Fibroblast of skin of right quadriceps (primary cell): ENCODE data around the gene GRIN3A.

Experiments used
- DNase-seq: peaks from one replicate; pipeline ENCODE4 v3.0.0-alpha.2; 2013

Gene GRIN3A

GRCh38 chr9:101702257-101702656 is 36.2 kb downstream of the GRIN3A start:
- DNase-seq, result no peak

- no peak for DNase-seq
These were observed 44.7 kb downstream of the GRIN3A start for GRCh38 chr9:101693546-101694336.

- DNase-seq, result peak; percentile 9
These were observed 46.8 kb downstream of the GRIN3A start for GRCh38 chr9:101691657-101692056.

- no peak for DNase-seq
These were observed 49.4 kb downstream of the GRIN3A start for GRCh38 chr9:101689039-101689438.

- no peak for DNase-seq
These were observed 53.8 kb downstream of the GRIN3A start for GRCh38 chr9:101684665-101685064.

GRCh38 chr9:101683236-101683635 is 55.2 kb downstream of the GRIN3A start:
- DNase-seq, result no peak

- DNase-seq, result no peak
These were observed 60.6 kb downstream of the GRIN3A start for GRCh38 chr9:101677861-101678260.

- DNase-seq, result no peak
These were observed 63.1 kb downstream of the GRIN3A start for GRCh38 chr9:101675341-101675740.

- no peak for DNase-seq
These were observed 64.3 kb downstream of the GRIN3A start for GRCh38 chr9:101674165-101674564.

- no peak for DNase-seq
These were observed 64.8 kb downstream of the GRIN3A start for GRCh38 chr9:101673642-101674041.

GRCh38 chr9:101671567-101671966 is 66.9 kb downstream of the GRIN3A start:
- no peak for DNase-seq

- no peak for DNase-seq
These were observed 70.0 kb downstream of the GRIN3A start for GRCh38 chr9:101668421-101668820.

GRCh38 chr9:101664453-101664852 is 74.0 kb downstream of the GRIN3A start:
- no peak for DNase-seq

GRCh38 chr9:101652601-101653175 is 85.8 kb downstream of the GRIN3A start:
- peak; percentile 37 for DNase-seq

GRCh38 chr9:101650142-101650541 is 88.3 kb downstream of the GRIN3A start:
- DNase-seq, result no peak

GRCh38 chr9:101648493-101648892 is 90.0 kb downstream of the GRIN3A start:
- no peak for DNase-seq

GRCh38 chr9:101639785-101640665 is 98.4 kb downstream of the GRIN3A start:
- DNase-seq, result no peak

GRCh38 chr9:101639311-101639710 is 99.1 kb downstream of the GRIN3A start:
- peak; percentile 14 for DNase-seq

GRCh38 chr9:101636247-101636646 is 102.2 kb downstream of the GRIN3A start:
- no peak for DNase-seq

GRCh38 chr9:101635473-101635872 is 103.0 kb downstream of the GRIN3A start:
- DNase-seq, result no peak

- no peak for DNase-seq
These were observed 103.6 kb downstream of the GRIN3A start for GRCh38 chr9:101634741-101635409.

- no peak for DNase-seq
These were observed 105.8 kb downstream of the GRIN3A start for GRCh38 chr9:101632611-101633010.

GRCh38 chr9:101631892-101632291 is 106.6 kb downstream of the GRIN3A start:
- no peak for DNase-seq
